Activated gamma-delta T cell treated with Interleukin-2 at 50 U/mL for 16 hours (primary cell): Measurements from ENCODE around the gene STT3B.

Experiments used
- DNase-seq: peaks from one replicate; pipeline ENCODE4 v3.0.0-alpha.2; 2020

The STT3B gene

GRCh38 chr3:31661286-31661685, 128.6 kb downstream of the STT3B start:
- DNase-seq: no peak

- DNase-seq: no peak
Measured at GRCh38 chr3:31661993-31662670, 129.4 kb downstream of the STT3B start.

- DNase-seq: no peak
Measured at GRCh38 chr3:31664031-31664430, 131.3 kb downstream of the STT3B start.

GRCh38 chr3:31667582-31667981, 134.9 kb downstream of the STT3B start:
- DNase-seq: no peak

- DNase-seq: no peak
Measured at GRCh38 chr3:31668242-31668641, 135.5 kb downstream of the STT3B start.

- no peak for DNase-seq
Measured at GRCh38 chr3:31670136-31670535, 137.4 kb downstream of the STT3B start.

GRCh38 chr3:31670722-31671121, 138.0 kb downstream of the STT3B start:
- no peak for DNase-seq

- no peak for DNase-seq
Measured at GRCh38 chr3:31671451-31671850, 138.7 kb downstream of the STT3B start.

GRCh38 chr3:31671976-31672375, 139.3 kb downstream of the STT3B start:
- no peak for DNase-seq

GRCh38 chr3:31673950-31674349, 141.2 kb downstream of the STT3B start:
- no peak for DNase-seq

- DNase-seq: no peak
Measured at GRCh38 chr3:31676556-31676955, 143.8 kb downstream of the STT3B start.

GRCh38 chr3:31680072-31680870, 147.5 kb downstream of the STT3B start:
- no peak for DNase-seq
